Measurements from ENCODE around the gene ANKH. TPM values are rescaled to one million over a fixed set of nuclear protein-coding genes. Genes with fewer than 3 reads are reported as not detected.
"Not testable (repeated sequence)": the region's sequence is repeated elsewhere in the genome, so short reads cannot be mapped to it uniquely, and the experiment has no call there.

ANKH gene
- total RNA-seq (10 to 100 TPM; 17.5 to 46.7 TPM), polyA plus RNA-seq (10 to 100 TPM; 10.8 to 16.9 TPM)
- long read RNA-seq, donor 1, full-length matches to known transcripts = 4 of 16 reads
- long read RNA-seq, donor 1, partial matches to known transcripts = 12 of 16 reads
- long read RNA-seq, donor 1, other reads (novel, unspliced or antisense) = 0 of 16 reads
- long read RNA-seq, donor 2 = 0 reads
- long read RNA-seq, donor 3 = 0 reads
- long read RNA-seq, donor 4 = 0 reads
- long read RNA-seq, donor 5 = 0 reads

GRCh38 chr5:14871214-14872069 is at the start of gene ANKH:
Gene ANKH (minus strand): TSS chr5:14871778. CDS start chr5:14871447, 331 bp downstream.
- peak; percentile 81 to 92 (median 84) for DNase-seq
- peaks cover 0 to 11% (median 4%) of the 10 kb centered on the region in 5 donors for H3K4me1 ChIP-seq (ENCODE audit: control insufficient read depth in 5 of 5, insufficient read depth in 5 of 5, low read length in 5 of 5)
- peaks cover 0 to 25% (median 22%) of the 10 kb centered on the region in 3 donors for H3K27me3 ChIP-seq (ENCODE audit: control insufficient read depth in 3 of 3, insufficient read depth in 3 of 3, low read length in 2 of 3)
- WGBS, 2 donors = 1% methylated on average over 77 to 115 of the region's 115 CpGs
- peak; percentile 95 for ATAC-seq (ENCODE audit: insufficient read depth, low FRiP score)
- H3K9ac ChIP-seq (ENCODE audit: insufficient read depth in 1 of 2, low read length in 2 of 2) = peak within 1 kb of the TSS in 1 of 2 donors; percentile 18
- H3K9me3 ChIP-seq (ENCODE audit: control insufficient read depth in 4 of 4, insufficient read depth in 3 of 4, low read length in 3 of 4) = no peaks in the 10 kb centered on the region
- no peak for TF ChIP-seq CTCF (IDR thresholded peaks at IDR 0.05; ENCODE audit: control extremely low read depth, extremely low read depth)
- H3K36me3 ChIP-seq (ENCODE audit: control insufficient read depth in 4 of 4, insufficient read depth in 4 of 4, low read length in 4 of 4) = no peaks in the 10 kb centered on the region
- peak within 1 kb of the TSS; percentile 87 to 100 for H3K27ac ChIP-seq (ENCODE audit: low read depth in 1 of 2, low read length in 1 of 2)
- peak within 1 kb of the TSS; percentile 66 for H3K4me3 ChIP-seq

- H3K4me3 ChIP-seq = no peak overlapping the region
- H3K27ac ChIP-seq (ENCODE audit: low read depth in 1 of 2, low read length in 1 of 2) = no peak overlapping the region
- peaks cover 0 to 7% (median 0%) of the 10 kb centered on the region in 5 donors for H3K4me1 ChIP-seq (ENCODE audit: control insufficient read depth in 5 of 5, insufficient read depth in 5 of 5, low read length in 5 of 5)
- no peak for ATAC-seq (ENCODE audit: insufficient read depth, low FRiP score)
- no peak for TF ChIP-seq CTCF (IDR thresholded peaks at IDR 0.05; ENCODE audit: control extremely low read depth, extremely low read depth)
- H3K27me3 ChIP-seq (ENCODE audit: control insufficient read depth in 3 of 3, insufficient read depth in 3 of 3, low read length in 2 of 3) = no peaks in the 10 kb centered on the region
- 84 to 96% methylated on average over 3 of the region's 3 CpGs for WGBS, 2 donors
- H3K9me3 ChIP-seq (ENCODE audit: control insufficient read depth in 4 of 4, insufficient read depth in 3 of 4, low read length in 3 of 4) = no peaks in the 10 kb centered on the region
- H3K9ac ChIP-seq (ENCODE audit: insufficient read depth in 1 of 2, low read length in 2 of 2) = no peak overlapping the region
- no peak for DNase-seq
- no peaks in the 10 kb centered on the region for H3K36me3 ChIP-seq (ENCODE audit: control insufficient read depth in 4 of 4, insufficient read depth in 4 of 4, low read length in 4 of 4)
These were observed 48.5 kb upstream of the ANKH start for GRCh38 chr5:14920121-14920520.

GRCh38 chr5:14919106-14919505 is 47.5 kb upstream of the ANKH start:
- H3K27ac ChIP-seq (ENCODE audit: low read depth in 1 of 2, low read length in 1 of 2); H3K36me3 ChIP-seq (ENCODE audit: control insufficient read depth in 4 of 4, insufficient read depth in 4 of 4, low read length in 4 of 4); H3K4me3 ChIP-seq; H3K9ac ChIP-seq (ENCODE audit: insufficient read depth in 1 of 2, low read length in 2 of 2); DNase-seq; H3K27me3 ChIP-seq (ENCODE audit: control insufficient read depth in 3 of 3, insufficient read depth in 3 of 3, low read length in 2 of 3); ATAC-seq (ENCODE audit: insufficient read depth, low FRiP score); H3K9me3 ChIP-seq (ENCODE audit: control insufficient read depth in 4 of 4, insufficient read depth in 3 of 4, low read length in 3 of 4); H3K4me1 ChIP-seq (ENCODE audit: control insufficient read depth in 5 of 5, insufficient read depth in 5 of 5, low read length in 5 of 5): not testable (repeated sequence)
- WGBS, 2 donors = 92 to 96% methylated on average over 2 of the region's 2 CpGs

- no peak for TF ChIP-seq CTCF (IDR thresholded peaks at IDR 0.05; ENCODE audit: control extremely low read depth, extremely low read depth)
- Histone ChIP-seq H3K36me3 (ENCODE audit: control insufficient read depth in 4 of 4, insufficient read depth in 4 of 4, low read length in 4 of 4) (no peaks in the 10 kb centered on the region), H3K4me1 (ENCODE audit: control insufficient read depth in 5 of 5, insufficient read depth in 5 of 5, low read length in 5 of 5) (peaks cover 0 to 7% (median 0%) of the 10 kb centered on the region in 5 donors), H3K9me3 (ENCODE audit: control insufficient read depth in 4 of 4, insufficient read depth in 3 of 4, low read length in 3 of 4) (no peaks in the 10 kb centered on the region), H3K4me3 (no peak overlapping the region), H3K9ac (ENCODE audit: insufficient read depth in 1 of 2, low read length in 2 of 2) (no peak overlapping the region), H3K27ac (ENCODE audit: low read depth in 1 of 2, low read length in 1 of 2) (no peak overlapping the region), H3K27me3 (ENCODE audit: control insufficient read depth in 3 of 3, insufficient read depth in 3 of 3, low read length in 2 of 3) (no peaks in the 10 kb centered on the region)
- peak; percentile 30 to 79 (median 76) for DNase-seq
- ATAC-seq (ENCODE audit: insufficient read depth, low FRiP score) = no peak
- 82 to 91% methylated on average over 2 of the region's 2 CpGs for WGBS, 2 donors
These were observed 46.1 kb upstream of the ANKH start for GRCh38 chr5:14917719-14918118.
